ENCODE data around the gene PCLAF. TPM values are rescaled to one million over a fixed set of nuclear protein-coding genes. Genes with fewer than 3 reads are reported as not detected.

PCLAF gene
- total RNA-seq, 1 donor from 2014 or later, result 8.4 TPM

DNA sequence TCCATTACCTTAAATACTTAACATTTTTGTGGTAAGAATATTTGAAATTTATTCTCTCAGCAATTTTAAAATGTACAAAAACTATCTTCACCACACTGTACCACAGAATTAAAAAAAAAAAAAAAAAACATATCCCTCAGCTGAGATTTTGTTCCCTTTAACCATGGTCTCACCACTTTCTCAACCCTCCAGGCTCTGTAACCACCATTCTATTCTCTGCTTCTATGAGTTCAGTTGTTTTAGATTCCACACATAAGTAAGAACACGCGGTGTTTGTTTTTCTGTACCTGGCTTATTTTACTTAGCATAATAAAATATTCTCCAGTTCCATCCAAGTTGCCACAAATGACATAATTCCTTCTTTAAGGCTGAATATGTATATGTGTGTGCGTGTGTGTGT, 66.8 kb downstream of the PCLAF start:
- no peaks in the 10 kb centered on the region for H3K27me3 ChIP-seq (ENCODE audit: control insufficient read depth, insufficient read depth, low read length)
- H3K36me3 ChIP-seq (ENCODE audit: control insufficient read depth, insufficient read depth, low read length), result no peaks in the 10 kb centered on the region
- DNase-seq (ENCODE audit: low read depth), result no peak
- TF ChIP-seq, protein P1, sequence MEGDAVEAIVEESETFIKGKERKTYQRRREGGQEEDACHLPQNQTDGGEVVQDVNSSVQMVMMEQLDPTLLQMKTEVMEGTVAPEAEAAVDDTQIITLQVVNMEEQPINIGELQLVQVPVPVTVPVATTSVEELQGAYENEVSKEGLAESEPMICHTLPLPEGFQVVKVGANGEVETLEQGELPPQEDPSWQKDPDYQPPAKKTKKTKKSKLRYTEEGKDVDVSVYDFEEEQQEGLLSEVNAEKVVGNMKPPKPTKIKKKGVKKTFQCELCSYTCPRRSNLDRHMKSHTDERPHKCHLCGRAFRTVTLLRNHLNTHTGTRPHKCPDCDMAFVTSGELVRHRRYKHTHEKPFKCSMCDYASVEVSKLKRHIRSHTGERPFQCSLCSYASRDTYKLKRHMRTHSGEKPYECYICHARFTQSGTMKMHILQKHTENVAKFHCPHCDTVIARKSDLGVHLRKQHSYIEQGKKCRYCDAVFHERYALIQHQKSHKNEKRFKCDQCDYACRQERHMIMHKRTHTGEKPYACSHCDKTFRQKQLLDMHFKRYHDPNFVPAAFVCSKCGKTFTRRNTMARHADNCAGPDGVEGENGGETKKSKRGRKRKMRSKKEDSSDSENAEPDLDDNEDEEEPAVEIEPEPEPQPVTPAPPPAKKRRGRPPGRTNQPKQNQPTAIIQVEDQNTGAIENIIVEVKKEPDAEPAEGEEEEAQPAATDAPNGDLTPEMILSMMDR (IDR thresholded peaks at IDR 0.05; ENCODE audit: insufficient read depth, low read length, poor library complexity, severe bottlenecking), result no peak
- no peak overlapping the region for H3K4me3 ChIP-seq (ENCODE audit: low read depth, low read length)

Other genes starting within 250 kb of the PCLAF start
- gene SNX22, start 229.7 kb downstream of the PCLAF start, total RNA-seq, result 0.14 and 1.0 TPM in 2 replicates
- 707 and 736 TPM in 2 replicates for gene PPIB, start 218.4 kb downstream of the PCLAF start, total RNA-seq
- 23.5 and 27.8 TPM in 2 replicates for gene CSNK1G1, start 25.3 kb downstream of the PCLAF start, total RNA-seq
- 12.3 and 15.0 TPM in 2 replicates for gene TRIP4, start 6.4 kb upstream of the PCLAF start, total RNA-seq
- 18.4 and 19.0 TPM in 2 replicates for gene ZNF609, start 79.1 kb upstream of the PCLAF start, total RNA-seq